HG03196 (cell line): Measurements from ENCODE around the gene RPRD1B.
"Not testable (repeated sequence)": the region's sequence is repeated elsewhere in the genome, so short reads cannot be mapped to it uniquely, and the experiment has no call there.

ENCODE experiments used
- ATAC-seq: cut with Tn5 transposase; IDR thresholded peaks from one replicate; pipeline ENCODE4 v1.9.1; 2021; ENCODE audit not compliant: unreplicated experiment

RPRD1B gene

GRCh38 chr20:38102206-38102605, 68.7 kb downstream of the RPRD1B start:
- not testable (repeated sequence) for ATAC-seq

- ATAC-seq, result no peak
Measured at GRCh38 chr20:38104285-38104684, 70.7 kb downstream of the RPRD1B start.

- ATAC-seq, result no peak
Measured at GRCh38 chr20:38106461-38106860, 72.9 kb downstream of the RPRD1B start.

GRCh38 chr20:38107386-38107785, 73.8 kb downstream of the RPRD1B start:
- not testable (repeated sequence) for ATAC-seq

- ATAC-seq, result not testable (repeated sequence)
Measured at GRCh38 chr20:38107916-38108315, 74.4 kb downstream of the RPRD1B start.

- no peak for ATAC-seq
Measured at GRCh38 chr20:38108438-38108985, 75.0 kb downstream of the RPRD1B start.

- ATAC-seq, result no peak
Measured at GRCh38 chr20:38108986-38109541, 75.5 kb downstream of the RPRD1B start.

- no peak for ATAC-seq
Measured at GRCh38 chr20:38109591-38110524, 76.3 kb downstream of the RPRD1B start.

GRCh38 chr20:38110525-38111178, 77.1 kb downstream of the RPRD1B start:
- ATAC-seq, result no peak

- ATAC-seq, result no peak
Measured at GRCh38 chr20:38111366-38112232, 78.1 kb downstream of the RPRD1B start.

GRCh38 chr20:38112261-38112929, 78.8 kb downstream of the RPRD1B start:
- no peak for ATAC-seq

GRCh38 chr20:38112930-38113294, 79.4 kb downstream of the RPRD1B start:
- ATAC-seq, result no peak

GRCh38 chr20:38113401-38114325, 80.1 kb downstream of the RPRD1B start:
- no peak for ATAC-seq

- ATAC-seq, result no peak
Measured at GRCh38 chr20:38114353-38114791, 80.8 kb downstream of the RPRD1B start.

- no peak for ATAC-seq
Measured at GRCh38 chr20:38115205-38115604, 81.7 kb downstream of the RPRD1B start.

GRCh38 chr20:38115896-38116295, 82.3 kb downstream of the RPRD1B start:
- no peak for ATAC-seq

- ATAC-seq, result no peak
Measured at GRCh38 chr20:38116409-38117165, 83.0 kb downstream of the RPRD1B start.

GRCh38 chr20:38117205-38117604, 83.7 kb downstream of the RPRD1B start:
- ATAC-seq, result no peak
